ENCODE measurements around the gene ADAMTS2. TPM values are rescaled to one million over a fixed set of nuclear protein-coding genes. Genes with fewer than 3 reads are reported as not detected.
A peak's percentile ranks its signal among the peaks of the same experiment; 100 is the strongest.

Gene ADAMTS2
- total RNA-seq, 6 experiments from 2014 or later, result 31.5 to 38.4 (median 34.1) TPM

DNA sequence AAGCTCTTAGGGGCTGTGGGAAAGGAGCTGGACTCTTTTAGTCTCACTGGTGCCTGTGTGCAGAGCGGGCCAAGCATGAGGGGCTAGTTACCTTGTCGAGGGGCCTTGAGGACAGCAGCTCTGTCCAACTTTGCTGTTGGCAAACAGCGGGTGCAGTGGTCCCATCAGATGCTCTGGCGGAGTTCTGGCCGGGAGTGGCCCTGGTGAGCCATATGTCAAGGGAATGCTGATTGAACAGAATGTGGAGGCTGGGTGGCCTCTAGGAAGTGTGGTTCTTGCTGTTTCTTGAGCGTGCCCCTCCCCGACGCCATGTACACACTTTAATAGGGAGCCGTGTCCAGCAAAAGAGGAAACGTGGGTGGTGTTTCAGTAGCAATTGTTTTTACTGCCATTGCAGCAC is 3.6 kb upstream of the ADAMTS2 start:
- H3K27me3 Mint-ChIP-seq (ENCODE audit: insufficient read depth), result peaks cover 11% of the 10 kb centered on the region
- H3K9me3 Mint-ChIP-seq, result no peaks in the 10 kb centered on the region
- no peak overlapping the region for H3K27ac Mint-ChIP-seq
- H3K4me1 Mint-ChIP-seq (ENCODE audit: low read depth), result peaks cover 12% of the 10 kb centered on the region
- H3K36me3 Mint-ChIP-seq (ENCODE audit: low read depth), result no peaks in the 10 kb centered on the region
- TF ChIP-seq CTCF (IDR thresholded peaks at IDR 0.05), result no peak
- no peak overlapping the region for H3K4me3 Mint-ChIP-seq
- no peak for DNase-seq

DNA sequence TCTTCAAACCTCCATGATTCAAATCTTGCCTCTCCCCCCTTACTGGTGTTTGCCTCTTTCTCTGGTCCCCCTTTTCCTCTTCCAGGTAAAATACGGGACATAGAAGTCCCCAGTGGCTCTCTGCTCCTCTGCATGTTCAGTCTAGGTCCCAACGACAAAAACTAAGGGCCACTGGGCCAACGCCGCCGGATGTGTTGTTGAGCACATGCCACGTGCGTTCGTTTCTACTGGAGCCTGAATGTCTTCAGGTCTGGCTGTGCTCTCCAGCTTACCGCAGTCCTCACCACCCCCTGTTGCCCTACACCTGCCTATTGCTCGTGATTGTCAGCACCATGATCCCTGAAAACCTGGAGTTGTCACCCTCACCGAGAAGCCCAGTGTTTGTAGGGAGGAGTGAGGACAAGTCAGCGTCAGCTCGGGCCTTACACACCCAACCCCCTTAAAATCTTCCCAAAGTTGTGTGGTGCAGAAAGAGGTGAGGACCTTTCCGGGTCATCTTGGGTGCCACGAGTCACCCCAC is 2.8 kb upstream of the ADAMTS2 start:
- TF ChIP-seq CTCF (IDR thresholded peaks at IDR 0.05), result no peak
- Mint-ChIP-seq H3K4me1 (ENCODE audit: low read depth) (peaks cover 18% of the 10 kb centered on the region), H3K4me3 (no peak overlapping the region), H3K27me3 (ENCODE audit: insufficient read depth) (peaks cover 11% of the 10 kb centered on the region), H3K36me3 (ENCODE audit: low read depth) (peaks cover 4% of the 10 kb centered on the region; the same call in 1 of the 2 replicates), H3K9me3 (no peaks in the 10 kb centered on the region), H3K27ac (no peak overlapping the region)
- DNase-seq, result no peak

DNA sequence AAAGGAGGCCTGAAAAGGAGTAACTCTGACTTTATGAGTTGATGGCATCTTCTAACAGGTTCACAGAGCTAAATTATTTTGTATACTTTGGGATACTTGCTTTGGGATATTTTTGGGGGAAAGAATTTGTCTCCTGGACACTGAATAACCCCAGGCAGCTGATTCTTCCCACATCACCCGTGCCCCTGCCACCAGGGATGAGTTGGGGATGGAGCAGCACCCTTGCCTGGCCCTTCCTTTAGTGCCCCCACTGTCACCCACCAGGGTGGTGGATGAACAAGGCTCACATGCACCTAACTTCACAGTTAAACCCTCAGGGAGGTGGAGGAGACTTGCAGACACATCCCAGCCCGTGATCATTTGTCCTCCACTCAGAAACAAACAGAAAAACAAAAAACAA is 2.3 kb upstream of the ADAMTS2 start:
- Mint-ChIP-seq H3K27me3 (ENCODE audit: insufficient read depth) (peaks cover 11% of the 10 kb centered on the region), H3K4me3 (no peak overlapping the region), H3K4me1 (ENCODE audit: low read depth) (peaks cover 23% of the 10 kb centered on the region), H3K36me3 (ENCODE audit: low read depth) (peaks cover 7% of the 10 kb centered on the region; the same call in 1 of the 2 replicates), H3K9me3 (no peaks in the 10 kb centered on the region), H3K27ac (no peak overlapping the region)
- no peak for DNase-seq
- TF ChIP-seq CTCF (IDR thresholded peaks at IDR 0.05), result no peak

DNA sequence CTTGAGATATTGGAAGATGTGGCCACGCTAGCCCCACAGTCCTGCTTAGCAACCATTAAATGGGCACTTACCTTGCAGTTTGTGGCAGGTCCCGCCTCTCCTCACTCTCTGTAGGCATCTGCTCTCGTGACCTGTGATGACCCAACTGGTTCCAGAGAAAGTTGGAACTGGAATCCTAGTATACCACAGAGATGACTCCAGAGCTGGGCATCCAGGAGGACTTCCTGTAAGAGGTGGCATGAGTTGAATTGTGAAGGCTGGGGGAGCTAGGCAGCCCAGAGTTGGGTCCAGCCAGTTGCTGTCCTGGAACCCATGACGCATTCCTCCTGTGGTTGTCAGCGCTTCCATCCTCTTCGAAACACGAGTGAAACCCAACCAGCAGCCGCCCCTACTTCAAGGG is 1.6 kb upstream of the ADAMTS2 start:
- H3K4me3 Mint-ChIP-seq, result no peak overlapping the region; the same call in 1 of the 2 replicates
- H3K4me1 Mint-ChIP-seq (ENCODE audit: low read depth), result peaks cover 30% of the 10 kb centered on the region
- H3K27ac Mint-ChIP-seq, result no peak overlapping the region
- peaks cover 7% of the 10 kb centered on the region; the same call in 1 of the 2 replicates for H3K36me3 Mint-ChIP-seq (ENCODE audit: low read depth)
- no peak for TF ChIP-seq CTCF (IDR thresholded peaks at IDR 0.05)
- H3K9me3 Mint-ChIP-seq, result no peaks in the 10 kb centered on the region
- DNase-seq, result no peak
- H3K27me3 Mint-ChIP-seq (ENCODE audit: insufficient read depth), result peaks cover 11% of the 10 kb centered on the region

- no peak for DNase-seq
- H3K9me3 Mint-ChIP-seq, result no peaks in the 10 kb centered on the region
- TF ChIP-seq CTCF (IDR thresholded peaks at IDR 0.05), result no peak
- H3K27me3 Mint-ChIP-seq (ENCODE audit: insufficient read depth), result peaks cover 11% of the 10 kb centered on the region
- H3K27ac Mint-ChIP-seq, result no peak overlapping the region
- H3K36me3 Mint-ChIP-seq (ENCODE audit: low read depth), result peaks cover 7% of the 10 kb centered on the region; the same call in 1 of the 2 replicates
- peak overlapping the region; percentile 62 for H3K4me3 Mint-ChIP-seq
- H3K4me1 Mint-ChIP-seq (ENCODE audit: low read depth), result peaks cover 33% of the 10 kb centered on the region
Observed at GRCh38 chr5:179346401-179346800, 1.1 kb upstream of the ADAMTS2 start.

DNA sequence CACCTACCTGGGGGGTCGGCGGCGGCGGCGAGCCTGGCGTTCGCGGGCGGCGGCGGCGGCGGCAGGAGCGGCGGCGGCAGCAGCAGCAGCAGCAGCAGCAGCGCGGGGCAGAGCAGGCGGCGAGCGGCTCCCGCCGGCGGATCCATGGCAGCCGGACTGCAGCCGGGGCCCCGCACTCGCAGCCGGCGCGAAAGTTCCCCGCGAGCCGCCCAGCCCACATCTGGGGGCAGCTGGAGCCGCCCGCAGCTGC is 153 bp downstream of the ADAMTS2 start:
- no peak overlapping the region for H3K4me3 Mint-ChIP-seq
- peaks cover 37% of the 10 kb centered on the region for H3K4me1 Mint-ChIP-seq (ENCODE audit: low read depth)
- peaks cover 4% of the 10 kb centered on the region for H3K27me3 Mint-ChIP-seq (ENCODE audit: insufficient read depth)
- H3K36me3 Mint-ChIP-seq (ENCODE audit: low read depth), result peaks cover 7% of the 10 kb centered on the region; the same call in 1 of the 2 replicates
- no peak for DNase-seq
- no peaks in the 10 kb centered on the region for H3K9me3 Mint-ChIP-seq
- no peak for TF ChIP-seq CTCF (IDR thresholded peaks at IDR 0.05)
- H3K27ac Mint-ChIP-seq, result no peak overlapping the region
